HEK293 (cell line): Measurements from ENCODE around the gene DENND5A.
A peak's percentile ranks its signal among the peaks of the same experiment; 100 is the strongest.

Experiments
- CTCF ChIA-PET: fragments of 350-600 bp; formaldehyde crosslinking; extraction: SDS; loops from one replicate; lab custom pipeline; 2021; ENCODE audit warnings: antibody characterized with exemption; lab: Yijun Ruan, JAX
- POLR2A ChIA-PET: fragments of 300-600 bp; formaldehyde crosslinking; extraction: SDS; loops from one replicate; lab custom pipeline; 2020; ENCODE audit warnings: antibody characterized with exemption, inconsistent platforms; lab: Yijun Ruan, JAX
- H3K27ac ChIP-seq: fragments of 200-500 bp; sonication (Bioruptor generic); 2 replicates; pipeline ENCODE4 v1.5.1; 2014; ENCODE audit warnings: low read depth, low read length, control low read depth, inconsistent platforms; ENCODE audit errors: extremely low read depth
- H3K36me3 ChIP-seq, 2 experiments: fragments of 200-500 bp in 1 of 2; sonication (Bioruptor generic) in 1 of 2; 1 replicate in 1 of 2; 2 replicates in 1 of 2; pipeline ENCODE4 v1.5.1; 2014 to 2017; ENCODE audit warnings: inconsistent platforms in 2 of 2, low read length in 2 of 2; ENCODE audit not compliant: control insufficient read depth in 2 of 2, insufficient read depth in 1 of 2
- H3K4me1 ChIP-seq: fragments of 200-500 bp; sonication (Bioruptor generic); 2 replicates; pipeline ENCODE4 v1.5.1; 2014; ENCODE audit warnings: mild to moderate bottlenecking, low read length, inconsistent platforms; ENCODE audit not compliant: control insufficient read depth, insufficient read depth
- H3K4me3 ChIP-seq: 2 replicates; pipeline ENCODE4 v1.5.1; 2011; ENCODE audit warnings: low read depth, mild to moderate bottlenecking, control low read depth, low read length, moderate library complexity
- H3K9me3 ChIP-seq: fragments of 200-500 bp; sonication (Bioruptor generic); 2 replicates; pipeline ENCODE4 v1.5.1; 2014; ENCODE audit warnings: low read depth, low read length, inconsistent platforms; ENCODE audit not compliant: control insufficient read depth, insufficient read depth
- OVOL3 ChIP-seq: fragments of 450-650 bp; formaldehyde crosslinking; IDR thresholded peaks from 2 replicates; pipeline ENCODE4 v1.5.1; 2016; ENCODE audit warnings: missing biosample characterization, missing genetic modification characterization
- SCRT2 ChIP-seq: fragments of 450-650 bp; formaldehyde crosslinking; IDR thresholded peaks from 2 replicates; pipeline ENCODE4 v1.5.1; 2016; ENCODE audit warnings: missing biosample characterization, missing genetic modification characterization
- SP2 ChIP-seq: fragments of 450-650 bp; formaldehyde crosslinking; IDR thresholded peaks from 2 replicates; pipeline ENCODE4 v1.5.1; 2016; ENCODE audit warnings: missing biosample characterization, missing genetic modification characterization
- ZEB2 ChIP-seq: fragments of 450-650 bp; formaldehyde crosslinking; IDR thresholded peaks from 2 replicates; pipeline ENCODE4 v1.5.1; 2016; ENCODE audit warnings: missing biosample characterization, missing genetic modification characterization
- ZNF202 ChIP-seq: fragments of 450-650 bp; formaldehyde crosslinking; IDR thresholded peaks from 2 replicates; pipeline ENCODE4 v1.5.1; 2016; ENCODE audit warnings: missing biosample characterization, missing genetic modification characterization, borderline replicate concordance
- ZNF239 ChIP-seq: fragments of 450-650 bp; formaldehyde crosslinking; IDR thresholded peaks from 2 replicates; pipeline ENCODE4 v1.5.1; 2016; ENCODE audit warnings: missing biosample characterization, missing genetic modification characterization
- ZNF248 ChIP-seq: fragments of 450-650 bp; formaldehyde crosslinking; IDR thresholded peaks from 2 replicates; pipeline ENCODE4 v1.5.1; 2017; ENCODE audit warnings: missing biosample characterization, missing genetic modification characterization
- ZNF37A ChIP-seq: fragments of 450-650 bp; IDR thresholded peaks from 2 replicates; pipeline ENCODE4 v1.5.1; 2018; ENCODE audit warnings: missing biosample characterization, missing genetic modification characterization
- ZNF394 ChIP-seq: fragments of 450-650 bp; formaldehyde crosslinking; IDR thresholded peaks from 2 replicates; pipeline ENCODE4 v1.5.1; 2016; ENCODE audit warnings: missing biosample characterization, missing genetic modification characterization, mild to moderate bottlenecking, moderate library complexity, borderline replicate concordance
- ZNF423 ChIP-seq: fragments of 450-650 bp; formaldehyde crosslinking; IDR thresholded peaks from 2 replicates; pipeline ENCODE4 v1.5.1; 2016; ENCODE audit warnings: missing biosample characterization, missing genetic modification characterization
- ZNF433 ChIP-seq: fragments of 450-650 bp; formaldehyde crosslinking; IDR thresholded peaks from 2 replicates; pipeline ENCODE4 v1.5.1; 2016; ENCODE audit warnings: missing biosample characterization, missing genetic modification characterization, low read depth
- ZNF530 ChIP-seq: fragments of 450-650 bp; formaldehyde crosslinking; IDR thresholded peaks from 2 replicates; pipeline ENCODE4 v1.5.1; 2016; ENCODE audit warnings: low read depth, missing biosample characterization, missing genetic modification characterization
- ZNF585B ChIP-seq: fragments of 450-650 bp; formaldehyde crosslinking; IDR thresholded peaks from 2 replicates; pipeline ENCODE4 v1.5.1; 2016; ENCODE audit warnings: missing biosample characterization, missing genetic modification characterization
- ZNF621 ChIP-seq: fragments of 450-650 bp; formaldehyde crosslinking; IDR thresholded peaks from 2 replicates; pipeline ENCODE4 v1.5.1; 2017; ENCODE audit warnings: missing biosample characterization, missing genetic modification characterization
- ZNF629 ChIP-seq: fragments of 450-650 bp; formaldehyde crosslinking; IDR thresholded peaks from 2 replicates; pipeline ENCODE4 v1.5.1; 2017; ENCODE audit warnings: missing biosample characterization, missing genetic modification characterization
- ZNF768 ChIP-seq: fragments of 450-650 bp; formaldehyde crosslinking; IDR thresholded peaks from 2 replicates; pipeline ENCODE4 v1.5.1; 2018; ENCODE audit warnings: missing biosample characterization, mild to moderate bottlenecking, missing genetic modification characterization
- ZNF843 ChIP-seq: fragments of 450-650 bp; formaldehyde crosslinking; IDR thresholded peaks from 2 replicates; pipeline ENCODE4 v1.5.1; 2016; ENCODE audit warnings: missing biosample characterization, missing genetic modification characterization
- TF ChIP-seq, protein P1 (sequence below): fragments of 450-650 bp; formaldehyde crosslinking; IDR thresholded peaks from 2 replicates; pipeline ENCODE4 v1.5.1; 2016; ENCODE audit warnings: missing biosample characterization, missing genetic modification characterization
- TF ChIP-seq, protein P2 (sequence below): fragments of 450-650 bp; formaldehyde crosslinking; IDR thresholded peaks from 2 replicates; pipeline ENCODE4 v1.5.1; 2016; ENCODE audit warnings: missing biosample characterization, missing genetic modification characterization
- TF ChIP-seq, protein P3 (sequence below): fragments of 450-650 bp; formaldehyde crosslinking; IDR thresholded peaks from 2 replicates; pipeline ENCODE4 v1.5.1; 2016; ENCODE audit warnings: missing biosample characterization, missing genetic modification characterization
- TF ChIP-seq, protein P4 (sequence below): fragments of 450-650 bp; formaldehyde crosslinking; IDR thresholded peaks from 2 replicates; pipeline ENCODE4 v1.5.1; 2017; ENCODE audit warnings: missing biosample characterization, missing genetic modification characterization
- TF ChIP-seq, protein P5 (sequence below): IDR thresholded peaks from 2 replicates; pipeline ENCODE4 v1.6.1; 2011; ENCODE audit warnings: mild to moderate bottlenecking, low read depth, low read length, borderline replicate concordance

The DENND5A gene

DNA sequence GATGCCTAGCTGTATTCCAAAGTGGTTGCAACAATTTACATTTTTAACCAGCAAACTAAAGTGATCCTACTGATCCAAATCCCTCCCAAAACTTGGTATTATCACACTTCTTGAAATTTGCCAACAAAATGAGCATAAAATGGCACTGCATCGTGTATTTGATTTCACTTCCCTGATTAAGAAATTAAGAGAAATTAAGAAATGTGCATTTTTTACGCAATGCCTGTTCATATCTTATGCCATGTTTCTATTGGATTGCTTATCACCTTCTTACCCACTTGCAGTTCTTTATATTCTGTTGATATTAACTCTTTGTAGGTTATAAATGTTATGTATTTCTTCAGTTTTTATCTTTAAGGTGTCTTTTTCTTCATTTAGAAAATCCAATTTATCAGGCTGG, 80.6 kb downstream of the DENND5A start:
- Histone ChIP-seq H3K9me3 (no peaks in the 10 kb centered on the region), H3K36me3 (peaks cover 0 to 51% of the 10 kb centered on the region in 2 experiments; a peak in 1 of 3 replicates), H3K4me1 (no peaks in the 10 kb centered on the region), H3K27ac (no peak overlapping the region), H3K4me3 (no peak overlapping the region)
- POLR2A ChIA-PET = no interaction called here
- TF ChIP-seq ZNF423 (tag by site-specific recombination) (no peak), ZNF530 (no peak), ZNF843 (tag by site-specific recombination) (no peak), ZNF621 (tag by site-specific recombination) (no peak), SCRT2 (tag by site-specific recombination) (no peak), OVOL3 (tag by site-specific recombination) (no peak), ZNF629 (tag by site-specific recombination) (no peak), ZNF239 (tag by site-specific recombination) (no peak), ZNF585B (tag by site-specific recombination) (no peak), ZNF248 (tag by site-specific recombination) (no peak), ZNF394 (tag by site-specific recombination) (no peak), ZEB2 (tag by site-specific recombination) (no peak), ZNF433 (no peak), ZNF37A (no peak)
- TF ChIP-seq, protein P1, sequence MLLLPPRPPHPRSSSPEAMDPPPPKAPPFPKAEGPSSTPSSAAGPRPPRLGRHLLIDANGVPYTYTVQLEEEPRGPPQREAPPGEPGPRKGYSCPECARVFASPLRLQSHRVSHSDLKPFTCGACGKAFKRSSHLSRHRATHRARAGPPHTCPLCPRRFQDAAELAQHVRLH = no peak
- TF ChIP-seq, protein P2, sequence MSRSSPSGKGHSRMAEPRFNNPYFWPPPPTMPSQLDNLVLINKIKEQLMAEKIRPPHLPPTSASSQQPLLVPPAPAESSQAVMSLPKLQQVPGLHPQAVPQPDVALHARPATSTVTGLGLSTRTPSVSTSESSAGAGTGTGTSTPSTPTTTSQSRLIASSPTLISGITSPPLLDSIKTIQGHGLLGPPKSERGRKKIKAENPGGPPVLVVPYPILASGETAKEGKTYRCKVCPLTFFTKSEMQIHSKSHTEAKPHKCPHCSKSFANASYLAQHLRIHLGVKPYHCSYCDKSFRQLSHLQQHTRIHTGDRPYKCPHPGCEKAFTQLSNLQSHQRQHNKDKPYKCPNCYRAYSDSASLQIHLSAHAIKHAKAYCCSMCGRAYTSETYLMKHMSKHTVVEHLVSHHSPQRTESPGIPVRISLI (tag by site-specific recombination) = no peak
- TF ChIP-seq, protein P3, sequence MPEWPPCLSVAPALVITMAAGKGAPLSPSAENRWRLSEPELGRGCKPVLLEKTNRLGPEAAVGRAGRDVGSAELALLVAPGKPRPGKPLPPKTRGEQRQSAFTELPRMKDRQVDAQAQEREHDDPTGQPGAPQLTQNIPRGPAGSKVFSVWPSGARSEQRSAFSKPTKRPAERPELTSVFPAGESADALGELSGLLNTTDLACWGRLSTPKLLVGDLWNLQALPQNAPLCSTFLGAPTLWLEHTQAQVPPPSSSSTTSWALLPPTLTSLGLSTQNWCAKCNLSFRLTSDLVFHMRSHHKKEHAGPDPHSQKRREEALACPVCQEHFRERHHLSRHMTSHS (tag by site-specific recombination) = no peak
- TF ChIP-seq, protein P4, sequence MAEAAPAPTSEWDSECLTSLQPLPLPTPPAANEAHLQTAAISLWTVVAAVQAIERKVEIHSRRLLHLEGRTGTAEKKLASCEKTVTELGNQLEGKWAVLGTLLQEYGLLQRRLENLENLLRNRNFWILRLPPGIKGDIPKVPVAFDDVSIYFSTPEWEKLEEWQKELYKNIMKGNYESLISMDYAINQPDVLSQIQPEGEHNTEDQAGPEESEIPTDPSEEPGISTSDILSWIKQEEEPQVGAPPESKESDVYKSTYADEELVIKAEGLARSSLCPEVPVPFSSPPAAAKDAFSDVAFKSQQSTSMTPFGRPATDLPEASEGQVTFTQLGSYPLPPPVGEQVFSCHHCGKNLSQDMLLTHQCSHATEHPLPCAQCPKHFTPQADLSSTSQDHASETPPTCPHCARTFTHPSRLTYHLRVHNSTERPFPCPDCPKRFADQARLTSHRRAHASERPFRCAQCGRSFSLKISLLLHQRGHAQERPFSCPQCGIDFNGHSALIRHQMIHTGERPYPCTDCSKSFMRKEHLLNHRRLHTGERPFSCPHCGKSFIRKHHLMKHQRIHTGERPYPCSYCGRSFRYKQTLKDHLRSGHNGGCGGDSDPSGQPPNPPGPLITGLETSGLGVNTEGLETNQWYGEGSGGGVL (tag by site-specific recombination) = no peak
- CTCF ChIA-PET = interaction anchor here (1.1 kb wide), 1 partner anchor 322 kb away, joined by 3 read pairs; no protein-coding TSS in a partner anchor

DNA sequence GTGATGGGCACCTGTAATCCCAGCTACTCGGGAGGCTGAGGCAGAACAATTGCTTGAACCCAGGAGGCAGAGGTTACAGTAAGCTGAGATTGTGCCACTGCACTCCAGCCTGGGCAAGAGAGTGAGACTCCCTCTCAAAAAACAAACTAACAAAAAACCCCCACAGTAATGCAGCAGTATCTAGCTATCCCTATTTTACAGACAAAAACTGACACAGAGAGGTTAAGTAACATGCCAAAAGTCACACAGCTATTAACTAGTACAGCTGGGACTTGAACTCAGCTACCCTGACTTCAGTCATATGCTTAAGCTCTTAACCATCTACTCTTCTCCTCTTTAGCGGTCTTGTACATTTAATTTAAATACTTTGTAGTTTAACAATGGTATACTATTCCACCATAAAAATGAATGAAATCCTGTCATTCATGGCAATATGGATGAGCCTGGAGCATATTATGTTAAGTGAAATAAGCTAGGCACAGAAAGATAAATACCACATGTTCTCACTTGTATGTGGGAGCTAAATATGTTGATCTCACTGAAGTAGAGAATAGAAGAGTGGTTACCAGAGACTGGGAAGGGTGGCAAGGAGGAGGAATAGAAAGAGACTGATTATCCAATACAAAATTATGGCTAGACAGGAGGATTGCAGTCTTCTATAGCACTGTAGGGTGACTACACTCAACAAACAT, 82.8 kb downstream of the DENND5A start:
- H3K27ac ChIP-seq = no peak overlapping the region
- H3K9me3 ChIP-seq = no peaks in the 10 kb centered on the region
- ChIA-PET POLR2A (no interaction called here), CTCF (interaction anchor here (0.6 kb wide), 1 partner anchor 9 kb away, joined by 3 read pairs; no protein-coding TSS in a partner anchor)
- H3K4me1 ChIP-seq = no peaks in the 10 kb centered on the region
- H3K4me3 ChIP-seq = no peak overlapping the region
- H3K36me3 ChIP-seq = peaks cover 10 to 49% of the 10 kb centered on the region in 2 experiments
- TF ChIP-seq ZNF768 (0 out of 2 replicates have a peak, but pooled peaks have one; percentile 12), ZNF202 (no peak), SP2 (tag by site-specific recombination) (no peak)
- TF ChIP-seq, protein P5, sequence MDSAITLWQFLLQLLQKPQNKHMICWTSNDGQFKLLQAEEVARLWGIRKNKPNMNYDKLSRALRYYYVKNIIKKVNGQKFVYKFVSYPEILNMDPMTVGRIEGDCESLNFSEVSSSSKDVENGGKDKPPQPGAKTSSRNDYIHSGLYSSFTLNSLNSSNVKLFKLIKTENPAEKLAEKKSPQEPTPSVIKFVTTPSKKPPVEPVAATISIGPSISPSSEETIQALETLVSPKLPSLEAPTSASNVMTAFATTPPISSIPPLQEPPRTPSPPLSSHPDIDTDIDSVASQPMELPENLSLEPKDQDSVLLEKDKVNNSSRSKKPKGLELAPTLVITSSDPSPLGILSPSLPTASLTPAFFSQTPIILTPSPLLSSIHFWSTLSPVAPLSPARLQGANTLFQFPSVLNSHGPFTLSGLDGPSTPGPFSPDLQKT = no peak
